Stomach (tissue), 9 donors: Measurements from ENCODE around the gene MRPS18A. TPM values are rescaled to one million over a fixed set of nuclear protein-coding genes. Genes with fewer than 3 reads are reported as not detected.

Source experiments
- DNase-seq, 2 donors: peaks; one replicate each; pipeline versions ENCODE4 v3.0.0 to v3.0.0-alpha.2; 2013 to 2019
- H3K27ac ChIP-seq, 5 donors: fragments of 200-600 bp in 4 of 5; sonication (generic) in 4 of 5; one replicate each; pipeline ENCODE4 v1.5.1; 2013 to 2019; ENCODE audit warnings: mild to moderate bottlenecking in 1 of 5, moderate library complexity in 1 of 5
- H3K27me3 ChIP-seq, 3 donors: fragments of 200-600 bp; sonication (generic); one replicate each; pipeline ENCODE4 v1.5.1; 2017 to 2019; ENCODE audit warnings: mixed run types in 1 of 3
- H3K36me3 ChIP-seq, 4 donors: fragments of 200-600 bp; sonication (generic); 1 replicate in 3 of 4; 2 replicates in 1 of 4; pipeline ENCODE4 v1.5.1; 2016 to 2019
- H3K4me1 ChIP-seq, 4 donors: fragments of 200-600 bp; sonication (generic); one replicate each; pipeline ENCODE4 v1.5.1; 2016 to 2019
- H3K4me3 ChIP-seq, 4 donors: fragments of 200-600 bp; sonication (generic) in 3 of 4; one replicate each; pipeline ENCODE4 v1.5.1; 2016 to 2019; ENCODE audit warnings: mild to moderate bottlenecking in 1 of 4
- H3K9me3 ChIP-seq, 4 donors: fragments of 200-600 bp; sonication (generic); one replicate each; pipeline ENCODE4 v1.5.1; 2016 to 2019
- EP300 ChIP-seq: sonication (generic); formaldehyde crosslinking; IDR thresholded peaks from one replicate; pipeline ENCODE4 v1.6.1; 2017; ENCODE audit warnings: antibody characterized with exemption
- POLR2A ChIP-seq, 4 donors: fragments of 450-650 bp; IDR thresholded peaks; one replicate each; pipeline ENCODE4 v1.6.1; 2016; ENCODE audit warnings: antibody characterized with exemption in 4 of 4, control low read depth in 2 of 4, mild to moderate bottlenecking in 1 of 4, moderate library complexity in 1 of 4
- POLR2AphosphoS5 ChIP-seq, 3 donors: sonication (generic); formaldehyde crosslinking; IDR thresholded peaks; one replicate each; pipeline ENCODE4 v1.6.1; 2016; ENCODE audit warnings: antibody characterized with exemption in 3 of 3
- WGBS, 5 donors: extraction: QIAGEN DNeasy Blood & Tissue Kit in 3 of 5; methylation state at CpG; one replicate each; pipeline versions ENCODE4 v1.1.5 to v1.1.7; 2013 to 2018; 5-methylcytosine and 5-hydroxymethylcytosine counted together
- intact Hi-C: fragments of 100-400 bp; cut with DNase I; formaldehyde crosslinking; loops from one replicate; pipeline ENCODE4 v1.15.1; 2023; ENCODE audit warnings: low total_unique reads
- polyA plus RNA-seq, 3 donors: library from polyadenylated mRNA; stranded (reverse); fragments of 200-250 nt; gene quantifications; one replicate each; pipeline ENCODE4 v1.2.3, GENCODE V29; 2013
- total RNA-seq, 5 donors: library from RNA; depleted of rRNA; stranded (reverse); fragments of >200 nt; gene quantifications; one replicate each; pipeline versions ENCODE4 v1.1.0 to v1.2.3, GENCODE V29; 2014 to 2016
- TF ChIP-seq, protein P1 (sequence below), 7 experiments: fragments of 450-650 bp in 4 of 7; fragments of 200-600 bp in 3 of 7; sonication (generic) in 3 of 7; IDR thresholded peaks; one replicate each; pipeline ENCODE4 v1.5.1; 2016 to 2019; ENCODE audit warnings: antibody characterized with exemption in 7 of 7, control low read depth in 2 of 7, mild to moderate bottlenecking in 1 of 7
- donor health status: healthy with polysubstance abuse.
- donor health status: Bipolar disorder and iron deficiency.
- donor health status: healthy.

Gene MRPS18A
- total and polyA plus RNA-seq, 8 donors, result 1.7 to 111 (median 36.9) TPM

DNA sequence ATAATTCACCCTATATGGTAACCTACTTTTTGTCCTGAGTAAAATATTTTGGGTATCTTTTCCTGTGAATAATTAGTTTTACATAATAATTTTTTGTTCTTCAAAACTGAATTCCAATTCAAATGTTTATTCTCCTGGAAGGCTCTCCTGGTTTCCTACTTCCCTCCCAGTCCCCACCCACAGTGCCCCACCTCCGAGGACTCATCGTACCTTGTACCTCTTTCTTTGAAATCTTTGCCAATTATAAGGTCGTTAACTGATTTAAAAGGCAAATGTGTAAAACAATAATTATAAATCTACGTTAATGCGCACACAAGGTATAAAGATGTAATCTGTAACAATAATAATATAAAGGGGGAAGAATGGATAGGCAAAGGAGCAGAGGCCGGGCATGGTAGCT, 41.9 kb upstream of the MRPS18A start:
- no peak overlapping the region for H3K27ac ChIP-seq

GRCh38 chr6:43728586-43728985, 41.0 kb upstream of the MRPS18A start:
- H3K27me3 ChIP-seq, result no peaks in the 10 kb centered on the region
- no peak overlapping the region for H3K27ac ChIP-seq
- H3K36me3 ChIP-seq, result no peaks in the 10 kb centered on the region
- TF ChIP-seq POLR2AphosphoS5 (IDR thresholded peaks at IDR 0.05) (no peak), EP300 (no peak)
- peaks cover 0 to 20% (median 5%) of the 10 kb centered on the region in 4 donors for H3K9me3 ChIP-seq
- H3K4me1 ChIP-seq, result peaks cover 7 to 24% (median 16%) of the 10 kb centered on the region in 4 donors
- no peak for DNase-seq
- no peak overlapping the region for H3K4me3 ChIP-seq
- intact Hi-C loops, result no loop called here
- 68 to 80% (median 74%) methylated on average over 2 of the region's 2 CpGs for WGBS, 5 donors

More for the DNA sequence above, 41.9 kb upstream of the MRPS18A start:
- TF ChIP-seq POLR2A (IDR thresholded peaks at IDR 0.05) (no peak), POLR2AphosphoS5 (IDR thresholded peaks at IDR 0.05) (no peak), EP300 (no peak)
- TF ChIP-seq, protein P1, sequence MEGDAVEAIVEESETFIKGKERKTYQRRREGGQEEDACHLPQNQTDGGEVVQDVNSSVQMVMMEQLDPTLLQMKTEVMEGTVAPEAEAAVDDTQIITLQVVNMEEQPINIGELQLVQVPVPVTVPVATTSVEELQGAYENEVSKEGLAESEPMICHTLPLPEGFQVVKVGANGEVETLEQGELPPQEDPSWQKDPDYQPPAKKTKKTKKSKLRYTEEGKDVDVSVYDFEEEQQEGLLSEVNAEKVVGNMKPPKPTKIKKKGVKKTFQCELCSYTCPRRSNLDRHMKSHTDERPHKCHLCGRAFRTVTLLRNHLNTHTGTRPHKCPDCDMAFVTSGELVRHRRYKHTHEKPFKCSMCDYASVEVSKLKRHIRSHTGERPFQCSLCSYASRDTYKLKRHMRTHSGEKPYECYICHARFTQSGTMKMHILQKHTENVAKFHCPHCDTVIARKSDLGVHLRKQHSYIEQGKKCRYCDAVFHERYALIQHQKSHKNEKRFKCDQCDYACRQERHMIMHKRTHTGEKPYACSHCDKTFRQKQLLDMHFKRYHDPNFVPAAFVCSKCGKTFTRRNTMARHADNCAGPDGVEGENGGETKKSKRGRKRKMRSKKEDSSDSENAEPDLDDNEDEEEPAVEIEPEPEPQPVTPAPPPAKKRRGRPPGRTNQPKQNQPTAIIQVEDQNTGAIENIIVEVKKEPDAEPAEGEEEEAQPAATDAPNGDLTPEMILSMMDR (IDR thresholded peaks at IDR 0.05), result no peak
- Histone ChIP-seq H3K36me3 (no peaks in the 10 kb centered on the region), H3K27me3 (no peaks in the 10 kb centered on the region), H3K9me3 (peaks cover 0 to 20% (median 5%) of the 10 kb centered on the region in 4 donors), H3K4me1 (peaks cover 0 to 15% (median 11%) of the 10 kb centered on the region in 4 donors), H3K4me3 (no peak overlapping the region)
- intact Hi-C loops, result no loop called here
- WGBS, 5 donors, result 73 to 82% (median 73%) methylated on average over 6 of the region's 6 CpGs
- peak in 1 of 2 donors; percentile 6 for DNase-seq

DNA sequence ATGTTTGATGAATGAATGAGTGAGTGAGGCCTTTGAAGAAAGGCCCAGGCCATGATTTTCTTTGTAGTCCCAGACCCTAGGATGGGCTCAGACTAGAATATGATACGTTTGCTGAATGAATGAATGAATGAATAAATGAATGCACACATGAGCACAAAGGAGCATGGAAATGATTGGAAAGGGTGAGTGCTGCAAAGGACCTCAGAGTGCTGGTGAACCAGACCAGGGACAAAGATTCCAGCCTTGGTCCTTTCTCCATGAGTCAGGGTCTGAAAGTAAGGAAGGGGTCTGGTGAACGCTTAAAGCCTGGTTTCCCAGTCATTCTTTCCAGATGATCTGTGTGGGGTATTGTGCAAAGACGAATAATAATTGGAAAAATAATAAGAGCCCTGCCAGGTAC, 40.0 kb upstream of the MRPS18A start:
- no peak overlapping the region for H3K4me3 ChIP-seq
- WGBS, 5 donors, result 79 to 84% (median 80%) methylated on average over 3 of the region's 3 CpGs
- no peak overlapping the region for H3K27ac ChIP-seq
- intact Hi-C loops, result no loop called here
- H3K4me1 ChIP-seq, result peaks cover 7 to 27% (median 16%) of the 10 kb centered on the region in 4 donors
- TF ChIP-seq EP300, result no peak
- TF ChIP-seq POLR2A (IDR thresholded peaks at IDR 0.05), result no peak
- no peak for TF ChIP-seq POLR2AphosphoS5 (IDR thresholded peaks at IDR 0.05)
- TF ChIP-seq, protein P1 (IDR thresholded peaks at IDR 0.05), result no peak
- peaks cover 0 to 20% (median 5%) of the 10 kb centered on the region in 4 donors for H3K9me3 ChIP-seq
- H3K36me3 ChIP-seq, result no peaks in the 10 kb centered on the region
- no peak for DNase-seq
- no peaks in the 10 kb centered on the region for H3K27me3 ChIP-seq

GRCh38 chr6:43725643-43726580, 38.3 kb upstream of the MRPS18A start:
- H3K27ac ChIP-seq, result peak overlapping the region in 4 of 5 donors; percentile 0 to 71 (median 50)
- intact Hi-C loops, result no loop called here
- DNase-seq, result no peak
- peaks cover 7 to 27% (median 16%) of the 10 kb centered on the region in 4 donors for H3K4me1 ChIP-seq
- 83 to 87% (median 84%) methylated on average over 7 of the region's 7 CpGs for WGBS, 5 donors
- H3K36me3 ChIP-seq, result no peaks in the 10 kb centered on the region
- H3K27me3 ChIP-seq, result no peaks in the 10 kb centered on the region
- H3K4me3 ChIP-seq, result no peak overlapping the region
- H3K9me3 ChIP-seq, result peaks cover 0 to 12% (median 5%) of the 10 kb centered on the region in 4 donors
- TF ChIP-seq, protein P1 (IDR thresholded peaks at IDR 0.05), result no peak
- TF ChIP-seq POLR2A (IDR thresholded peaks at IDR 0.05) (no peak), POLR2AphosphoS5 (IDR thresholded peaks at IDR 0.05) (no peak), EP300 (no peak)
